Suprapubic skin (tissue), 4 donors: Measurements from ENCODE around the gene AUTS2.

Source experiments
- EP300 ChIP-seq: sonication (generic); formaldehyde crosslinking; IDR thresholded peaks from one replicate; pipeline ENCODE4 v1.6.1; 2017; ENCODE audit warnings: antibody characterized with exemption
- POLR2A ChIP-seq, 2 donors: fragments of 450-650 bp; IDR thresholded peaks; one replicate each; pipeline ENCODE4 v1.6.1; 2017; ENCODE audit warnings: antibody characterized with exemption in 2 of 2, mild to moderate bottlenecking in 2 of 2, moderate library complexity in 2 of 2
- POLR2AphosphoS5 ChIP-seq, 3 donors: sonication (generic); formaldehyde crosslinking; IDR thresholded peaks; one replicate each; pipeline ENCODE4 v1.6.1; 2017; ENCODE audit warnings: antibody characterized with exemption in 3 of 3
- TF ChIP-seq, protein P1 (sequence below), 2 donors: fragments of 200-600 bp in 1 of 2; fragments of 450-650 bp in 1 of 2; sonication (generic) in 1 of 2; IDR thresholded peaks; one replicate each; pipeline ENCODE4 v1.5.1; 2016 to 2019; ENCODE audit warnings: antibody characterized with exemption in 2 of 2, mild to moderate bottlenecking in 1 of 2, moderate library complexity in 1 of 2

DNA sequence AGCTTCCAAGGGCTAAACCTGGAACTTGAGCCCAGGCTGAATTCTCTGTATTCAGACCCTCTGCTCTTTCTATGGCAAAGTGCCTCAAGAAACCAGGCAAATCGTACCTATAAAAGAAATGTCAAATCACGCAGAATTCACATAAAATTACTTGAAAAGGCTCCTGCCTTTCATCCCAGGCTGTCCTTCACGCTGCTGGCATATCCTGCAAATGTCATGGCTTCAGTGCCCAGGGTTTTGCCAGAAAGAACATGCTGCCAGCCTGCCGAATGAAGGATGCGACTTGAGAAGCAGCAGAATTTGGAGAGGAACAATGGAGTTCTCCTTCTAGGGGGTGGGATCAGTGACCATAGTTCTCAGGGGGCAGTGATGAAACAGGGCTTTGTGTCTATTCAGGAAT is 931.2 kb downstream of the AUTS2 start:
- no peak for TF ChIP-seq POLR2AphosphoS5 (IDR thresholded peaks at IDR 0.05)
- TF ChIP-seq, protein P1, sequence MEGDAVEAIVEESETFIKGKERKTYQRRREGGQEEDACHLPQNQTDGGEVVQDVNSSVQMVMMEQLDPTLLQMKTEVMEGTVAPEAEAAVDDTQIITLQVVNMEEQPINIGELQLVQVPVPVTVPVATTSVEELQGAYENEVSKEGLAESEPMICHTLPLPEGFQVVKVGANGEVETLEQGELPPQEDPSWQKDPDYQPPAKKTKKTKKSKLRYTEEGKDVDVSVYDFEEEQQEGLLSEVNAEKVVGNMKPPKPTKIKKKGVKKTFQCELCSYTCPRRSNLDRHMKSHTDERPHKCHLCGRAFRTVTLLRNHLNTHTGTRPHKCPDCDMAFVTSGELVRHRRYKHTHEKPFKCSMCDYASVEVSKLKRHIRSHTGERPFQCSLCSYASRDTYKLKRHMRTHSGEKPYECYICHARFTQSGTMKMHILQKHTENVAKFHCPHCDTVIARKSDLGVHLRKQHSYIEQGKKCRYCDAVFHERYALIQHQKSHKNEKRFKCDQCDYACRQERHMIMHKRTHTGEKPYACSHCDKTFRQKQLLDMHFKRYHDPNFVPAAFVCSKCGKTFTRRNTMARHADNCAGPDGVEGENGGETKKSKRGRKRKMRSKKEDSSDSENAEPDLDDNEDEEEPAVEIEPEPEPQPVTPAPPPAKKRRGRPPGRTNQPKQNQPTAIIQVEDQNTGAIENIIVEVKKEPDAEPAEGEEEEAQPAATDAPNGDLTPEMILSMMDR (IDR thresholded peaks at IDR 0.05): no peak
- TF ChIP-seq POLR2A (IDR thresholded peaks at IDR 0.05): no peak
- no peak for TF ChIP-seq EP300
